22Rv1 (cell line): Measurements from ENCODE around the gene ICAM1.

Source experiments
- H3K27ac ChIP-seq: fragments of 450-650 bp; 2 replicates; pipeline ENCODE4 v1.5.1; 2017
- CTCF ChIP-seq: fragments of 450-650 bp; IDR thresholded peaks from 2 replicates; pipeline ENCODE4 v1.5.1; 2017; ENCODE audit warnings: mild to moderate bottlenecking
- ZFX ChIP-seq: fragments of 450-650 bp; IDR thresholded peaks from 2 replicates; pipeline ENCODE4 v1.6.1; 2017; ENCODE audit warnings: antibody characterized with exemption, borderline replicate concordance

Gene ICAM1

DNA sequence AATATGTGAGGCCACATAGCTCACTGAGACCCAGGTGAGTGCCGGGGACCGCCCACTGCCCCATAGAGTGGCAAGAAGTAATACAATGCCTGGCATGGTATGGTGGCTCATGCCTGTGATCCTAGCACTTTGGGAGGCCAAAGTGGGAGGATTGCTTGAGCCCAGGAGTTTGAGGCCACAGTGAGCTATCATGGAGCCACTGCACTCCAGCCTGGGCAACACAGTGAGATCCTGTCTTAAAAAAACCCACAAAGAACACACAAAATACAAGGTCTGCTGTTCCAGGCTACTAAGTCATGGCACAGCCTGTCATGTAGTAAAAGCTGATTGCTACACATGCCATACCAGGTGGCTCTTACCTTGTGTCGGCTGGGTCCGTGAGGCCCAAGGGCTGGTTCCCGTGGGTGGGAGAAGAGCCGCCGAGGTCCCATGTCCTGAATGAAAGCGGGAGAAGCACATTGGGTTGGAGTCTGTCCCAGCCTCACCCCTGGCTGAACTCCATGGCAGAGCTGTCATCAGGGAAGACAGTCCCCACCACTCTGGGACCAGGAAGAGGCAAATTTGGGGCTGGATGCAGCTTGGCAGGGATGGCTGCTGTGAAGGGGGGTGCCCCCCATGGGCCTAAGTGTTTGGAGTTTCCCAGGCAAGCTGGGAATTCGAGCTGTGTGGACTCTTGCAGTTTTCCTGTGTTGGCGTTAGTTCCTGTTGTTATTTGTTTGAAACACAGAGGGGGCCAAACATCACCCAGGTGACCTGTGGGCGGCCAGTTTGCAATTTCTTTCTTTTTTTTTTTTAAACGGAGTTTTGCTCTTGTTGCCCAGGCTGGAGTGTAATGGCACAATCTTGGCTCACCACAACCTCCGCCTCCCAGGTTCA lies 48.1 kb downstream of the ICAM1 start:
- TF ChIP-seq CTCF = no peak
- TF ChIP-seq ZFX = no peak
- no peak overlapping the region for H3K27ac ChIP-seq

DNA sequence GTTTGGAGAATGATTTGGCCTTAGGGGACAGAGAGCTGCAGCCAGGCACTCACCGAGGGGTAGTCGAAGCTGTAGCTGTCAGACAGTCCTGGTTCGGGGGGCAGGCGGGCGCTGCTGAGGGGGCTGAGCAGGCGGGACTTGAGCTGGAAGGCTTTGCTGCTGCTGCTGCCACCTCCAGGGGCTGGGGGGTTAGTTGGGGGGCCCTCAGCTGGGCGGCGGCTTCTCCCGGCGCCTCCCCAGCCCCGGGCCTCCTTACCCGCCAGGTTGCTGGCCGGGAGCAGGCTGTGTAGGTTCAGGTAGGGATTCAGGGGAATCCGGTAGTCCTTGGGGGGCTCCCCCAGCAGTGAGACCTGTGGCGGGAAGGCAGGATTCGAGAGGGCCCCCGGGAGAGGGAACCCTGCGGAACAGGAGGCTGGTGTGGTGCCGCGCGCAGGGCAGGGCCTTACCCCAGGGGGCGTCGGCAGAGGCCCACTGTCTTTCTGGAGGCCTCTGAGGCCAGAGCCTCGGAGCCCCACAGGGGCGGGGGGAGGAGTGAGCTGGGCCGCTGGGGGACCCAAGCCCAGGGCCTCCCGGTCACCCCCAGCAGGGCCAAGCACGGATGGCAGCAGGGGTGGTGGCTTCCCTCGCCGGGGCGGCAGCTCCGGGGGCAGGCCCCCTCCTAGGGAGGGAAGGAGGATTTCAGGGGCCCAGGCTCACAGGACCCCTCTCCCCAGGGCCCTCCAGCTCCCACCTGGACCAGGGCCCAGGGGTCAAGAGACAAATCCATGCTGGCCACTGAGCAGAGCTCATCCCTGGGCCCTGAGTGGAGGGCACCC lies 49.9 kb downstream of the ICAM1 start:
- no peak for TF ChIP-seq ZFX
- TF ChIP-seq CTCF = no peak
- no peak overlapping the region for H3K27ac ChIP-seq

DNA sequence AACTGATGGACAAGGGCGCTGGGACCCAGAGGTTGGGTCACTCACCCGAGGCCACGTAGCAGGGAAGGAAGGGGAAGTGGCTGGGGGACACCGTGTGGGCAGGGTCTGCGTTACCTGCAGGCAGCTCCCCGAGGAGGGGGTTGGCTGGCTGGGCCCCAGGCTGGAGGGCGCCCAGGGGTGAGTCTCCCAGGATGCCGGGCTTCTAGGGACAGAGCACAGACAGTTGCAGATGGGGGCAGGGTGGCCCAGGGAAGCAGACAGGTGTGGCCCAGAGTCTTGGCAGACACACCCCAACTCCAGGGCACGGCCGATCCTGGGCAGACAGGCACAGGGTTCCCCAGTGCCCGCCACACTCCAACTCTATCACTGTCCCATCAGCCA lies 50.5 kb downstream of the ICAM1 start:
- TF ChIP-seq CTCF = no peak
- no peak for TF ChIP-seq ZFX
- H3K27ac ChIP-seq = no peak overlapping the region

GRCh38 chr19:10321874-10322835 lies 51.2 kb downstream of the ICAM1 start:
- TF ChIP-seq CTCF = no peak
- TF ChIP-seq ZFX = no peak
- no peak overlapping the region for H3K27ac ChIP-seq

- TF ChIP-seq ZFX (no peak), CTCF (no peak)
Measured at GRCh38 chr19:10325732-10326131, 54.8 kb downstream of the ICAM1 start.

DNA sequence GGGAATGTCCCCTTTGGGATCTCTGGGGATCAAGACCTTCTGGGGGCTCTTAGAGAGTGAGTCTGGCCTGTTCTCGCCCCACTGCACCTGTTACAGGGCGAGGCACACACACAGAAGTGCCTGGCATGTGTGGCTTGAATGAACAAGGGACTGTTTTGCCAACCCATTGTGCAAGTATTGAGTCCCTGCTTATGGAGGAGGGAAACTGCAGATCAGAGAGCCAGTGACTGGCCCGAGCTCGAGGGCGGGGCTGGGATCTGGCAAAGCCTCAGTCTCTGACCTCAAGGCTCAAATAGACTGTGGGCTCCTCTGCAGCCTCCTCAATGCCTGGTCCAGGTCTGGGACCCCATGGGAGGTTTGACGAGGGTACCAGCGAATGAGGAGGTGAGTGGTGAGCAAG lies 56.9 kb downstream of the ICAM1 start:
- no peak overlapping the region for H3K27ac ChIP-seq
- no peak for TF ChIP-seq ZFX

More at GRCh38 chr19:10325732-10326131, 54.8 kb downstream of the ICAM1 start:
- H3K27ac ChIP-seq = no peak overlapping the region
